Measurements from ENCODE around the gene ARHGEF35. TPM values are rescaled to one million over a fixed set of nuclear protein-coding genes. Genes with fewer than 3 reads are reported as not detected.
"Not testable (repeated sequence)": the region's sequence is repeated elsewhere in the genome, so short reads cannot be mapped to it uniquely, and the experiment has no call there.

Gene ARHGEF35
- total RNA-seq, 4 donors from 2014 or later = 0.59 to 4.4 (median 1.9) TPM

DNA sequence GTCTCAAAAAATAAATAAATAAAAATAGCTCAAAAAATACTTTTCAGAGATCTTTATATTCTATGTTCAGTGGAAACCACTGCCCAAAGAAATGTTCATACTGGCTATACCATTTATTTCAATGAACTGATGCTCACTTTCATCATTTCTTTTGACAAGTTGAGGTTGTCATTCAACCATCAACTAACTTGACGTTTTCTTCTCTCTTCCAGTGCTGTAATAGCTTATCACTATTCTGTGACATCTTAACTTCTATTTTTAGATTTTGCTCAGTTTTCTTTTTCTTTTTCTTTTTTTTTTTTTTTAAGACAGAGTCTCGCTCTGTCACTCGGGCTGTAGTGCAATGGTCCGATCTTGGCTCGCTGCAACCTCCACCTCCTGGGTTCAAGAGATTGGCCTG is 21.0 kb downstream of the ARHGEF35 start:
- DNase-seq (ENCODE audit: low spot score in 2 of 2) = no peak
- WGBS, 2 donors = 89 to 93% methylated on average over 5 of the region's 5 CpGs
- no peak for TF ChIP-seq POLR2A (IDR thresholded peaks at IDR 0.05)
- no peak for TF ChIP-seq EP300 (IDR thresholded peaks at IDR 0.05)
- TF ChIP-seq, protein P1, sequence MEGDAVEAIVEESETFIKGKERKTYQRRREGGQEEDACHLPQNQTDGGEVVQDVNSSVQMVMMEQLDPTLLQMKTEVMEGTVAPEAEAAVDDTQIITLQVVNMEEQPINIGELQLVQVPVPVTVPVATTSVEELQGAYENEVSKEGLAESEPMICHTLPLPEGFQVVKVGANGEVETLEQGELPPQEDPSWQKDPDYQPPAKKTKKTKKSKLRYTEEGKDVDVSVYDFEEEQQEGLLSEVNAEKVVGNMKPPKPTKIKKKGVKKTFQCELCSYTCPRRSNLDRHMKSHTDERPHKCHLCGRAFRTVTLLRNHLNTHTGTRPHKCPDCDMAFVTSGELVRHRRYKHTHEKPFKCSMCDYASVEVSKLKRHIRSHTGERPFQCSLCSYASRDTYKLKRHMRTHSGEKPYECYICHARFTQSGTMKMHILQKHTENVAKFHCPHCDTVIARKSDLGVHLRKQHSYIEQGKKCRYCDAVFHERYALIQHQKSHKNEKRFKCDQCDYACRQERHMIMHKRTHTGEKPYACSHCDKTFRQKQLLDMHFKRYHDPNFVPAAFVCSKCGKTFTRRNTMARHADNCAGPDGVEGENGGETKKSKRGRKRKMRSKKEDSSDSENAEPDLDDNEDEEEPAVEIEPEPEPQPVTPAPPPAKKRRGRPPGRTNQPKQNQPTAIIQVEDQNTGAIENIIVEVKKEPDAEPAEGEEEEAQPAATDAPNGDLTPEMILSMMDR (IDR thresholded peaks at IDR 0.05) = no peak

DNA sequence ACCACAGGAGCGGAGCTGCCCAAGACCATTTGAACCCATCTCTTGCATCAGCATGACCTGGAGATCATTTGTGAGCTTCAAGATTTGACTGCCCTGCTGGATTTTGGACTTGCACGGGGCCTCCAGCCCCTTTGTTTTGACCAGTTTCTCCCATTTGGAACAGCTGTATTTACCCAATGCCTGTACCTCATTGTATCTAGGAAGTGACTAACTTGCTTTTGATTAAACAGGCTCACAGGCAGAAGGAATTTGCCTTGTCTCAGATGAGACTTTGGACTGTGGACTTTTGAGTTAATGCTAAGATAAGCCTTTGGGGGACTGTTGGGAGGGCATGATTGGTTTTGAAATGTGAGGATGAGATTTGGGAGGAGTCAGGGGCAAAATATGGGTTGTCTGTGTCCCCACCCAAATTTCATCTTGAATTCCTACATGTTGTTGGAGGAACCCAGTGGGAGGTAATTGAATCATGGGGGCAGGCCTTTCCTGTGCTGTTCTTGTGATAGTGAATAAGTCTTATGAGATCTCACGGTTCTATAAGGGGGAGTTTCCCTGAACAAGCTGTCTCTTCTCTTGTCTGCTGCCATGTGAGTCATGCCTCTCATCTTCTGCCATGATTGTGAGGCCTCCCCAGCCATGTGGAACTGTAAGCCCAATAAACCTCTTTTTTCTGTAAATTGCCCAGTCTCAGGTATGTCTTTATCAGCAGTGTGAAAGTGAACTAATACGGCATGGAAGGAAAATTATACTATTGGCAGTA is 23.9 kb downstream of the ARHGEF35 start:
- 84 to 88% methylated on average over 3 to 4 of the region's 4 CpGs for WGBS, 2 donors
- not testable (repeated sequence) for H3K27me3 ChIP-seq; H3K4me1 ChIP-seq; H3K36me3 ChIP-seq; H3K9me3 ChIP-seq; H3K4me3 ChIP-seq; H3K27ac ChIP-seq; DNase-seq (ENCODE audit: low spot score in 2 of 2)

More for the DNA sequence above, 21.0 kb downstream of the ARHGEF35 start:
- Histone ChIP-seq H3K4me3 (no peak overlapping the region), H3K9me3 (no peaks in the 10 kb centered on the region), H3K4me1 (no peaks in the 10 kb centered on the region), H3K27me3 (no peaks in the 10 kb centered on the region), H3K27ac (no peak overlapping the region), H3K36me3 (no peaks in the 10 kb centered on the region)

DNA sequence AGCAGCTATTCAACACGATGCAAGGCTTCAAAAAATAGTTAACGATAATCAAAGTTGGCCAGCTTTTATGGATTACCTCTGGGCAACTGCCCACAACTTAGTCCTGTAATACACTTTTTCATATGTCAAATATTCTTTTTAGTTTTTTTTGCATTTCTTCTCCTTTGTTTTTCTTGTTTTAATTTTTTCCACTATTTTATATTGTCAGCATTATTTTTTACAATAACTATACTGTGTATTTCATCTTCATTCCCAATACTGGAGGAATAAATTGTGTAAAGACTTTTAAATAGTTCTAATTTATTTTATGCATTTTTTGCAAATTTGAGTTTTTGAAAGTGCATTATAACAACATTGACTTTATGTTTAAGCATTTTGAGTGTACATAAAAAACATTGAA is 30.8 kb downstream of the ARHGEF35 start:
- Histone ChIP-seq H3K4me3 (no peak overlapping the region), H3K27ac (no peak overlapping the region), H3K27me3 (no peaks in the 10 kb centered on the region), H3K36me3 (no peaks in the 10 kb centered on the region), H3K4me1 (no peaks in the 10 kb centered on the region), H3K9me3 (no peaks in the 10 kb centered on the region)
- DNase-seq (ENCODE audit: low spot score in 2 of 2) = no peak
- WGBS, 2 donors = 44 to 52% methylated on average over 2 of the region's 2 CpGs
- TF ChIP-seq, protein P1 (IDR thresholded peaks at IDR 0.05) = no peak
- TF ChIP-seq POLR2A (IDR thresholded peaks at IDR 0.05) (no peak), EP300 (IDR thresholded peaks at IDR 0.05) (no peak)

DNA sequence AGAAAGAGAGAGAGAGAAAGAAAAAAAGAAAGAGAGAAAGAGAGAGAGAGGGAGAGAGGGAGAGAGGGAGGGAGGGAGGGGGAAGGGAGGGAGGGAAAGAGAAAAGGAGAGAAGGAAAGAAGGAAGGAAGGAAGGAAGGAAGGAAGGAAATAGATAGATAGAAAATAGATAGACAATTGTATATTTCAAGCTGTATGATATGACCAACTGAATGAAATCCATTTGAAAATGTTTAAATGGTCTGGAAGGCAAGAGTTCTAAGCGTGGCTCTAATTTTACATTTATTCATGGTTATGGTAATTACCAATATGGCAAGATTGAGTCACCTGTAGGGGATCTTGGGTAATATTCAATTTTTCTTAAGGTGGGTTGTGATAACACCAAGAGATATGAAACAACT is 36.8 kb downstream of the ARHGEF35 start:
- H3K4me3 ChIP-seq = no peak overlapping the region
- no peaks in the 10 kb centered on the region for H3K4me1 ChIP-seq
- no peak for DNase-seq (ENCODE audit: low spot score in 2 of 2)
- no peak overlapping the region for H3K27ac ChIP-seq
- no peaks in the 10 kb centered on the region for H3K27me3 ChIP-seq
- no peaks in the 10 kb centered on the region for H3K9me3 ChIP-seq
- TF ChIP-seq, protein P1 (IDR thresholded peaks at IDR 0.05) = no peak
- no peak for TF ChIP-seq EP300 (IDR thresholded peaks at IDR 0.05)
- no peak for TF ChIP-seq POLR2A (IDR thresholded peaks at IDR 0.05)
- 85 to 97% methylated on average over 1 of the region's 1 CpG for WGBS, 2 donors
- H3K36me3 ChIP-seq = no peaks in the 10 kb centered on the region

DNA sequence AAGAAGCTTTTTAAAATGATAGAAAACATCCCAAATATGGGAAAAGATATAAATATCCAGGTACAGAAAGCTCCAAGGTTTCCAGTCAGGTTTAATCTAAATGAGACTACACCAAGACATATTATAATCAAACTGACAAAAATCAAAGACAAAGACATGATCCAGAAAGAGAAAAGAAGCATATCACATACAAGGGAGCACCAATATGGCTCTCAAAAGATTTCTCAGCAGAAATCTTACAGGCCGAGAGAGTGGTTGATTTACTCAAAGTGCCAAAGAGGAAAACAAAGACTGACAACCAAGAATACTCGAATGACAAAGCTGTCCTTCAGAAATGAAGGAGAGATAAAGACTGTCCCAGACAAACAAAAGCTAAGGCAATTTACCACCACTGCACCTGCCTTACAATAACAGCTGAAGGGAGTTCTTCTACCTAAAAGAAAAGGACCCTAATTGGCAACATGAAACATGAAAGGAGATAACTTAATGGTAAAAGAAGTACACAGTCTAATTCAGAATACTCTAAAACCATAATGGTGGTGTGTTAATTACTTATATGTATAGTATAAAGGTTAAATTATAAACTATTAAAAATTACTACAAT is 47.3 kb downstream of the ARHGEF35 start:
- no peak for DNase-seq (ENCODE audit: low spot score in 2 of 2)

More for the DNA sequence above, 47.3 kb downstream of the ARHGEF35 start:
- Histone ChIP-seq H3K36me3 (no peaks in the 10 kb centered on the region), H3K27me3 (no peaks in the 10 kb centered on the region), H3K4me3 (no peak overlapping the region), H3K4me1 (no peaks in the 10 kb centered on the region), H3K27ac (no peak overlapping the region), H3K9me3 (peaks cover 0 to 43% (median 12%) of the 10 kb centered on the region in 4 donors)
- WGBS, 2 donors = 77 to 83% methylated on average over 2 of the region's 2 CpGs
- no peak for TF ChIP-seq EP300 (IDR thresholded peaks at IDR 0.05)
- TF ChIP-seq, protein P1 (IDR thresholded peaks at IDR 0.05) = no peak
- TF ChIP-seq POLR2A (IDR thresholded peaks at IDR 0.05) = no peak

All from tibial nerve (tissue), 4 donors.